IMR-90 (cell line): ENCODE data around the gene FXR2. TPM values are rescaled to one million over a fixed set of nuclear protein-coding genes. Genes with fewer than 3 reads are reported as not detected.
A peak's percentile ranks its signal among the peaks of the same experiment; 100 is the strongest.

Experiments
- ATAC-seq: fragments of 200-7000 bp; cut with Tn5 transposase; 2 replicates; pipeline ENCODE4 v1.9.1; 2020; ENCODE audit warnings: low read depth, mild to moderate bottlenecking, moderate library complexity
- BruUV-seq: library from RNA; stranded (reverse); fragments of 400-500 nt; replicated peaks from 2 replicates; lab custom pipeline; 2021; lab: Mats Ljungman, UMichigan
- CTCF ChIA-PET: fragments of 300-600 bp; formaldehyde crosslinking; extraction: SDS; loops from one replicate; lab custom pipeline; 2021; ENCODE audit warnings: antibody characterized with exemption; lab: Yijun Ruan, JAX
- POLR2A ChIA-PET: fragments of 300-600 bp; sonication (Branson Sonifier 250); formaldehyde crosslinking; loops from one replicate; lab custom pipeline; 2022; ENCODE audit warnings: antibody characterized with exemption; ENCODE audit not compliant: unreplicated experiment; lab: Charles Lee
- DNase-seq: peaks from one replicate; pipeline ENCODE4 v3.0.0; 2013
- H2AFZ ChIP-seq: replicated peaks from 2 replicates; pipeline ENCODE3; 2013; ENCODE audit warnings: low read length, mild to moderate bottlenecking; ENCODE audit not compliant: poor library complexity
- H2AK5ac ChIP-seq: 2 replicates; pipeline ENCODE4 v1.6.1; 2013; ENCODE audit warnings: low read depth, low read length, inconsistent platforms
- H2AK9ac ChIP-seq: replicated peaks from 2 replicates; pipeline ENCODE3; 2013; ENCODE audit warnings: mild to moderate bottlenecking, low read depth, low read length, moderate library complexity; ENCODE audit not compliant: poor library complexity
- H2BK120ac ChIP-seq: 2 replicates; pipeline ENCODE4 v1.6.1; 2013; ENCODE audit warnings: low read depth, low read length, inconsistent platforms
- H2BK15ac ChIP-seq: 3 replicates; pipeline ENCODE4 v1.6.1; 2013; ENCODE audit warnings: low read depth, low read length, inconsistent platforms
- H2BK20ac ChIP-seq: 2 replicates; pipeline ENCODE4 v1.6.1; 2013; ENCODE audit warnings: low read depth, mild to moderate bottlenecking, inconsistent platforms, low read length, moderate library complexity
- H2BK5ac ChIP-seq: 2 replicates; pipeline ENCODE4 v1.6.1; 2013; ENCODE audit warnings: mild to moderate bottlenecking, low read depth, low read length, inconsistent platforms; ENCODE audit not compliant: poor library complexity, severe bottlenecking
- H3K14ac ChIP-seq: replicated peaks from 2 replicates; pipeline ENCODE4 v1.6.1; 2013; ENCODE audit warnings: low read depth, low read length, inconsistent platforms
- H3K18ac ChIP-seq: 2 replicates; pipeline ENCODE4 v1.6.1; 2013; ENCODE audit warnings: low read depth, low read length, control low read depth
- H3K23ac ChIP-seq: 2 replicates; pipeline ENCODE4 v1.6.1; 2013; ENCODE audit warnings: low read depth, low read length, inconsistent platforms
- H3K27ac ChIP-seq: 2 replicates; pipeline ENCODE4 v1.5.1; 2013; ENCODE audit warnings: mild to moderate bottlenecking, control low read depth, low read length; ENCODE audit not compliant: insufficient read depth
- H3K27me3 ChIP-seq: 2 replicates; pipeline ENCODE4 v1.6.1; 2013; ENCODE audit warnings: low read length; ENCODE audit not compliant: control insufficient read depth, insufficient read depth
- H3K36me3 ChIP-seq: 2 replicates; pipeline ENCODE4 v1.6.1; 2013; ENCODE audit warnings: low read length, mixed read lengths; ENCODE audit not compliant: control insufficient read depth, insufficient read depth
- H3K4ac ChIP-seq: 2 replicates; pipeline ENCODE4 v1.6.1; 2013; ENCODE audit warnings: low read depth, low read length, inconsistent platforms
- H3K4me1 ChIP-seq: 2 replicates; pipeline ENCODE4 v1.6.1; 2013; ENCODE audit warnings: low read length, mixed read lengths; ENCODE audit not compliant: control insufficient read depth, insufficient read depth
- H3K4me2 ChIP-seq: 2 replicates; pipeline ENCODE4 v1.6.1; 2013; ENCODE audit warnings: low read depth, mild to moderate bottlenecking, control low read depth, low read length, moderate library complexity
- H3K4me3 ChIP-seq: 2 replicates; pipeline ENCODE4 v1.5.1; 2013; ENCODE audit warnings: low read depth, mild to moderate bottlenecking, control low read depth, low read length, moderate library complexity; ENCODE audit not compliant: insufficient read depth
- H3K56ac ChIP-seq: 2 replicates; pipeline ENCODE4 v1.6.1; 2013; ENCODE audit warnings: low read length, inconsistent platforms; ENCODE audit not compliant: insufficient read depth; ENCODE audit errors: extremely low read depth
- H3K79me1 ChIP-seq, 2 experiments: 2 replicates each; pipeline ENCODE4 v1.6.1; 2013; ENCODE audit warnings: low read length in 2 of 2, inconsistent platforms in 1 of 2, low read depth in 1 of 2
- H3K9ac ChIP-seq: 2 replicates; pipeline ENCODE4 v1.6.1; 2013; ENCODE audit warnings: low read depth, low read length, control low read depth
- H3K9me1 ChIP-seq: 2 replicates; pipeline ENCODE4 v1.6.1; 2013; ENCODE audit warnings: low read length, inconsistent platforms; ENCODE audit not compliant: insufficient read depth
- H3K9me3 ChIP-seq: 2 replicates; pipeline ENCODE4 v1.6.1; 2013; ENCODE audit warnings: low read length; ENCODE audit not compliant: control insufficient read depth, insufficient read depth
- H4K20me1 ChIP-seq: 2 replicates; pipeline ENCODE4 v1.6.1; 2013; ENCODE audit warnings: low read length, inconsistent platforms; ENCODE audit not compliant: insufficient read depth
- H4K5ac ChIP-seq: 2 replicates; pipeline ENCODE4 v1.6.1; 2013; ENCODE audit warnings: mild to moderate bottlenecking, low read depth, low read length, control low read depth
- H4K8ac ChIP-seq, 2 experiments: 2 replicates each; pipeline ENCODE4 v1.6.1; 2013; ENCODE audit warnings: low read depth in 2 of 2, low read length in 2 of 2, control low read depth in 1 of 2, inconsistent platforms in 1 of 2
- H4K91ac ChIP-seq: 2 replicates; pipeline ENCODE4 v1.6.1; 2013; ENCODE audit warnings: low read depth, low read length, inconsistent platforms; ENCODE audit not compliant: insufficient read depth
- BHLHE40 ChIP-seq: fragments of 150-350 bp; IDR thresholded peaks from 2 replicates; pipeline ENCODE4 v1.6.1; 2016; ENCODE audit warnings: mild to moderate bottlenecking, low read depth, low read length
- FOS ChIP-seq: fragments of 150-350 bp; IDR thresholded peaks from 2 replicates; pipeline ENCODE4 v1.6.1; 2016; ENCODE audit warnings: low read depth, low read length
- MAFK ChIP-seq: IDR thresholded peaks from 2 replicates; pipeline ENCODE4 v1.6.1; 2012; ENCODE audit warnings: low read depth, low read length, improper control_type of control experiment
- MAZ ChIP-seq: IDR thresholded peaks from 2 replicates; pipeline ENCODE4 v1.6.1; 2012; ENCODE audit warnings: low read depth, mild to moderate bottlenecking, low read length, improper control_type of control experiment, moderate library complexity, borderline replicate concordance
- MXI1 ChIP-seq: IDR thresholded peaks from 2 replicates; pipeline ENCODE4 v1.6.1; 2012; ENCODE audit warnings: low read depth, mild to moderate bottlenecking, low read length, moderate library complexity, borderline replicate concordance
- NFE2L2 ChIP-seq: fragments of 150-350 bp; IDR thresholded peaks from 2 replicates; pipeline ENCODE4 v1.6.1; 2016; ENCODE audit warnings: low read depth, mild to moderate bottlenecking, low read length
- POLR2A ChIP-seq: IDR thresholded peaks from 2 replicates; pipeline ENCODE4 v1.6.1; 2012; ENCODE audit warnings: mild to moderate bottlenecking, low read depth, low read length
- RAD21 ChIP-seq: IDR thresholded peaks from 2 replicates; pipeline ENCODE4 v1.6.1; 2012; ENCODE audit warnings: low read length, improper control_type of control experiment
- RFX5 ChIP-seq: IDR thresholded peaks from 2 replicates; pipeline ENCODE4 v1.8.0; 2012; ENCODE audit warnings: low read depth, mild to moderate bottlenecking, low read length, moderate library complexity
- SMC3 ChIP-seq: fragments of 150-350 bp; IDR thresholded peaks from 2 replicates; pipeline ENCODE4 v1.6.1; 2016; ENCODE audit warnings: low read depth, mild to moderate bottlenecking, antibody characterized with exemption, low read length, moderate library complexity
- WGBS, 2 experiments: methylation state at CpG; one replicate each; pipeline versions ENCODE4 v1.1.5 to v1.1.7; 2013; ENCODE audit warnings: missing lambda C conversion rate in 2 of 2; ENCODE audit not compliant: insufficient read length in 1 of 2; ENCODE audit errors: extremely low coverage in 2 of 2; 5-methylcytosine and 5-hydroxymethylcytosine counted together
- dilution Hi-C: fragments of 300-500 bp; cut with HindIII; formaldehyde crosslinking; loops from one replicate; pipeline ENCODE4 v1.14.3; 2018; ENCODE audit warnings: low sequenced_read_pairs; ENCODE audit not compliant: unreplicated experiment
- in situ Hi-C: fragments of 300-500 bp; cut with MboI; formaldehyde crosslinking; loops from 3 replicates; pipeline ENCODE4 v1.14.3; 2019; ENCODE audit warnings: low sequenced_read_pairs, inconsistent platforms, mixed read lengths
- intact Hi-C: fragments of 100-400 bp; cut with micrococcal nuclease; formaldehyde crosslinking; loops from 2 replicates; pipeline ENCODE4 v1.10.0; 2022
- polyA plus RNA-seq, 3 experiments: library from polyadenylated mRNA; depleted of rRNA; stranded (reverse); fragments of >200 nt; gene quantifications; 2 replicates each; pipeline ENCODE4 v1.2.3, GENCODE V29; 2012; ENCODE audit warnings: low replicate concordance in 1 of 3
- total RNA-seq: library from RNA; depleted of rRNA; stranded (reverse); fragments of >200 nt; gene quantifications from 2 replicates; pipeline ENCODE4 v1.2.3, GENCODE V29; 2012
- TF ChIP-seq, protein P1 (sequence below): fragments of 150-350 bp; IDR thresholded peaks from 2 replicates; pipeline ENCODE4 v1.6.1; 2017; ENCODE audit warnings: mild to moderate bottlenecking, antibody characterized with exemption, low read length, low read depth
- TF ChIP-seq, protein P2 (sequence below): fragments of 150-350 bp; IDR thresholded peaks from 2 replicates; pipeline ENCODE4 v1.6.1; 2016; ENCODE audit warnings: low read depth, mild to moderate bottlenecking, low read length, moderate library complexity, borderline replicate concordance
- TF ChIP-seq, protein P3 (sequence below): conservative IDR thresholded peaks from 2 replicates; pipeline ENCODE4 v1.5.1; 2012; ENCODE audit warnings: mild to moderate bottlenecking, low read depth, low read length, improper control_type of control experiment

The FXR2 gene
- total and polyA plus RNA-seq, 2 of the 4 experiments (the other 2 are of a cell fraction), result 39.1 to 55.9 TPM

DNA sequence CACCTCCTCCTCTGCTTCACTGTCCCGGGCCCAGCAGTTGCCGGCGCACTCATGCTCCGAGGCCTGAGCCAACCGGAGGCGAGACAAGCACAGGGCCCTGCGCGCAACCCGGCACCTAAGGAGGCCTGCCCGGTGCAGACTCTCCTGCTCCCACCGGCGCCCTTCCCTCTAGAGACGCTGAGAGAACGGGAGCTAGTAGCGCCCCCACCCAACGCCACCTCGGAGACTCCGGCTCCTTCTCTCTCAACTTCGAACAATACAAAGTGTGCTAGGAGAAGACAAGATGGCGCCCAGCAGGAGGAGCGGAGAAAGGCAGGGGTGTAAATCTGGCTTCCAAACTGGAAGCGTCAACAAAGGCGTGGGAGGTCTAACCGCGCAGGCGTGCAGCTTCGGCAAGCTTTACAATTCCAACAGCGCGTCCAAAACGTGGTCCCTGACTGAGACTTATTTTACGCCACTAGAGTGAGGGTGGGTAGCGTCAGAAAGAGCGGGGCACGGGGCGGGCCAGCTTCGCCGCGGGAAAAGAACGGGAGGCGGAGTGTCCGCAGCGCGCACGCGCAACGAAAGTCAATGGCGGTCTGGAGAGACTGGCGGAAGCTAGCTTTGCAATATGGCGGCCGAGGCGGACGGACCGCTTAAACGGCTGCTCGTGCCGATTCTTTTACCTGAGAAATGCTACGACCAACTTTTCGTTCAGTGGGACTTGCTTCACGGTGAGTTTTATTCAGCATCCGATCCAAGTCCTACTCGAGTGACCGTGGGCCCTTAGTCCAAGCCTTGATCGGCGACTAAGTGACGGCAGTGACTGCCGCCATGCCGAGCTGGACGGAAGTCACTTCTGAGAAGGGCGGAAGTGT is 31.2 kb downstream of the FXR2 start, which contains the start of gene MPDU1:
Gene MPDU1, plus strand, starts transcription at position 600 of the 857 bp plus-strand sequence. Its CDS starts 11 bp downstream, at position 611.
- peaks cover 24 to 77% of the 10 kb centered on the region in 2 experiments for H3K79me1 ChIP-seq
- peaks cover 18% of the 10 kb centered on the region for H3K36me3 ChIP-seq
- peak within 1 kb of the TSS; percentile 100 for H3K4ac ChIP-seq
- peaks cover 43% of the 10 kb centered on the region for H3K4me1 ChIP-seq
- no TSS peak for BruUV-seq
- H2BK20ac ChIP-seq, result peak within 1 kb of the TSS; percentile 95
- H3K27me3 ChIP-seq, result no peaks in the 10 kb centered on the region
- H2BK5ac ChIP-seq, result peak within 1 kb of the TSS; percentile 98
- H4K5ac ChIP-seq, result peak within 1 kb of the TSS; percentile 99
- no peaks in the 10 kb centered on the region for H3K9me3 ChIP-seq
- peak within 1 kb of the TSS; percentile 100 for H2AK5ac ChIP-seq
- peak within 1 kb of the TSS; percentile 92 for H3K9ac ChIP-seq
- peak within 1 kb of the TSS; percentile 99 for H2BK120ac ChIP-seq
- ChIA-PET CTCF (interaction anchor here (0.8 to 1.4 kb wide), 4 partner anchors 14 to 104 kb away, joined by 3 to 6 read pairs (median 4); partner anchors contain the start of genes TP53 and WRAP53), POLR2A (interaction anchor here (0.6 to 1.8 kb wide), 8 partner anchors 8 to 104 kb away, joined by 3 to 12 read pairs (median 3); no protein-coding TSS in a partner anchor)
- peak within 1 kb of the TSS; percentile 100 for H3K14ac ChIP-seq
- in situ Hi-C loops (no loop called here), intact Hi-C loops (no loop called here), dilution Hi-C loops (no loop called here)
- H4K20me1 ChIP-seq, result peaks cover 27% of the 10 kb centered on the region
- 1% methylated on average over 40 of the region's 69 CpGs; no CpG with 5 or more reads in 1 of the 2 experiments for WGBS, 2 experiments
- peak within 1 kb of the TSS; percentile 63 to 100 for H4K8ac ChIP-seq
- H3K4me2 ChIP-seq, result peak within 1 kb of the TSS; percentile 93
- H3K56ac ChIP-seq, result peak within 1 kb of the TSS; percentile 99
- peak within 1 kb of the TSS; percentile 100 for H4K91ac ChIP-seq
- H2BK15ac ChIP-seq, result peak within 1 kb of the TSS; percentile 92
- peak within 1 kb of the TSS; percentile 99 for H3K18ac ChIP-seq
- H2AK9ac ChIP-seq, result peak within 1 kb of the TSS; percentile 100
- peak within 1 kb of the TSS; percentile 68 for H3K4me3 ChIP-seq
- H3K23ac ChIP-seq, result peak within 1 kb of the TSS; percentile 100
- peaks cover 30% of the 10 kb centered on the region for H3K9me1 ChIP-seq
- peak within 1 kb of the TSS; percentile 99 for H2AFZ ChIP-seq
- DNase-seq (peak; percentile 96), ATAC-seq (peak; percentile 70)
- peak within 1 kb of the TSS; percentile 93 for H3K27ac ChIP-seq
- TF ChIP-seq POLR2A, result peak; percentile 98
- TF ChIP-seq FOS, result no peak
- no peak for TF ChIP-seq RAD21
- no peak for TF ChIP-seq RFX5
- no peak for TF ChIP-seq SMC3
- TF ChIP-seq, protein P1, sequence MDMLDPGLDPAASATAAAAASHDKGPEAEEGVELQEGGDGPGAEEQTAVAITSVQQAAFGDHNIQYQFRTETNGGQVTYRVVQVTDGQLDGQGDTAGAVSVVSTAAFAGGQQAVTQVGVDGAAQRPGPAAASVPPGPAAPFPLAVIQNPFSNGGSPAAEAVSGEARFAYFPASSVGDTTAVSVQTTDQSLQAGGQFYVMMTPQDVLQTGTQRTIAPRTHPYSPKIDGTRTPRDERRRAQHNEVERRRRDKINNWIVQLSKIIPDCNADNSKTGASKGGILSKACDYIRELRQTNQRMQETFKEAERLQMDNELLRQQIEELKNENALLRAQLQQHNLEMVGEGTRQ, result peak; percentile 25; the same call in 1 of the 2 replicates
- TF ChIP-seq, protein P2, sequence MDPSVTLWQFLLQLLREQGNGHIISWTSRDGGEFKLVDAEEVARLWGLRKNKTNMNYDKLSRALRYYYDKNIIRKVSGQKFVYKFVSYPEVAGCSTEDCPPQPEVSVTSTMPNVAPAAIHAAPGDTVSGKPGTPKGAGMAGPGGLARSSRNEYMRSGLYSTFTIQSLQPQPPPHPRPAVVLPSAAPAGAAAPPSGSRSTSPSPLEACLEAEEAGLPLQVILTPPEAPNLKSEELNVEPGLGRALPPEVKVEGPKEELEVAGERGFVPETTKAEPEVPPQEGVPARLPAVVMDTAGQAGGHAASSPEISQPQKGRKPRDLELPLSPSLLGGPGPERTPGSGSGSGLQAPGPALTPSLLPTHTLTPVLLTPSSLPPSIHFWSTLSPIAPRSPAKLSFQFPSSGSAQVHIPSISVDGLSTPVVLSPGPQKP, result no peak
- peak; percentile 99 for TF ChIP-seq MXI1
- TF ChIP-seq MAZ, result peak; percentile 60; the same call in 1 of the 2 replicates
- TF ChIP-seq, protein P3, sequence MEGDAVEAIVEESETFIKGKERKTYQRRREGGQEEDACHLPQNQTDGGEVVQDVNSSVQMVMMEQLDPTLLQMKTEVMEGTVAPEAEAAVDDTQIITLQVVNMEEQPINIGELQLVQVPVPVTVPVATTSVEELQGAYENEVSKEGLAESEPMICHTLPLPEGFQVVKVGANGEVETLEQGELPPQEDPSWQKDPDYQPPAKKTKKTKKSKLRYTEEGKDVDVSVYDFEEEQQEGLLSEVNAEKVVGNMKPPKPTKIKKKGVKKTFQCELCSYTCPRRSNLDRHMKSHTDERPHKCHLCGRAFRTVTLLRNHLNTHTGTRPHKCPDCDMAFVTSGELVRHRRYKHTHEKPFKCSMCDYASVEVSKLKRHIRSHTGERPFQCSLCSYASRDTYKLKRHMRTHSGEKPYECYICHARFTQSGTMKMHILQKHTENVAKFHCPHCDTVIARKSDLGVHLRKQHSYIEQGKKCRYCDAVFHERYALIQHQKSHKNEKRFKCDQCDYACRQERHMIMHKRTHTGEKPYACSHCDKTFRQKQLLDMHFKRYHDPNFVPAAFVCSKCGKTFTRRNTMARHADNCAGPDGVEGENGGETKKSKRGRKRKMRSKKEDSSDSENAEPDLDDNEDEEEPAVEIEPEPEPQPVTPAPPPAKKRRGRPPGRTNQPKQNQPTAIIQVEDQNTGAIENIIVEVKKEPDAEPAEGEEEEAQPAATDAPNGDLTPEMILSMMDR, result no peak
- no peak for TF ChIP-seq NFE2L2
- no peak for TF ChIP-seq MAFK
- TF ChIP-seq BHLHE40, result no peak; the same call in 1 of the 2 replicates
